B cell (primary cell): ENCODE results near the gene KLK6. TPM values are rescaled to one million over a fixed set of nuclear protein-coding genes. Genes with fewer than 3 reads are reported as not detected.

Experiments used
- ATAC-seq: fragments of 200-7000 bp; cut with Tn5 transposase; one replicate; pipeline ENCODE4 v1.10.0; 2021; ENCODE audit warnings: low read depth, mild to moderate bottlenecking, moderate number of reproducible peaks, moderate library complexity
- CTCF ChIA-PET: fragments of 350-600 bp; sonication (Branson Sonifier 250); formaldehyde crosslinking; loops from one replicate; lab custom pipeline; 2021; ENCODE audit warnings: antibody characterized with exemption, inconsistent platforms; lab: Charles Lee
- POLR2A ChIA-PET: fragments of 350-600 bp; sonication (Branson Sonifier 250); formaldehyde crosslinking; loops from one replicate; lab custom pipeline; 2021; ENCODE audit warnings: antibody characterized with exemption; lab: Charles Lee
- DNase-seq: peaks from one replicate; pipeline ENCODE4 v3.0.0; 2013
- H2AFZ ChIP-seq: 2 replicates; pipeline ENCODE4 v1.6.1; 2012; ENCODE audit warnings: mild to moderate bottlenecking, low read depth, low read length; ENCODE audit not compliant: insufficient read depth, poor library complexity, severe bottlenecking
- H3K27ac ChIP-seq, 2 donors: 1 replicate in 1 of 2; 2 replicates in 1 of 2; pipeline ENCODE4 v1.5.1; 2012 to 2013; ENCODE audit warnings: low read length in 2 of 2, mild to moderate bottlenecking in 2 of 2, moderate library complexity in 1 of 2
- H3K27me3 ChIP-seq, 4 experiments: fragments of 200-600 bp in 1 of 4; sonication (generic) in 1 of 4; replicated peaks in 1 of 4; 1 replicate in 2 of 4; 2 replicates in 2 of 4; pipeline versions ENCODE4 v1.6.1 to v1.7.0; 2013 to 2016; ENCODE audit warnings: low read length in 3 of 4, mild to moderate bottlenecking in 2 of 4, mixed read lengths in 1 of 4, moderate library complexity in 1 of 4; ENCODE audit not compliant: insufficient read depth in 4 of 4, control insufficient read depth in 3 of 4; ENCODE audit errors: control extremely low read depth in 1 of 4
- H3K36me3 ChIP-seq, 2 experiments: replicated peaks in 1 of 2; 1 replicate in 1 of 2; 2 replicates in 1 of 2; pipeline versions ENCODE4 v1.6.1 to v1.7.1; 2013; ENCODE audit warnings: low read length in 1 of 2; ENCODE audit not compliant: insufficient read depth in 2 of 2, control insufficient read depth in 1 of 2; ENCODE audit errors: control extremely low read depth in 1 of 2, extremely low read depth in 1 of 2
- H3K4me1 ChIP-seq, 2 donors: fragments of 200-600 bp in 1 of 2; sonication (generic) in 1 of 2; 1 replicate in 1 of 2; 2 replicates in 1 of 2; pipeline versions ENCODE4 v1.5.1 to v1.6.1; 2013 to 2017; ENCODE audit warnings: low read length in 2 of 2; ENCODE audit not compliant: control insufficient read depth in 2 of 2, insufficient read depth in 2 of 2
- H3K4me2 ChIP-seq: replicated peaks from 2 replicates; pipeline ENCODE3; 2012; ENCODE audit warnings: mild to moderate bottlenecking, low read depth, low read length; ENCODE audit not compliant: poor library complexity, severe bottlenecking
- H3K4me3 ChIP-seq, 5 experiments: fragments of 200-600 bp in 1 of 5; sonication (generic) in 1 of 5; 1 replicate in 3 of 5; 2 replicates in 2 of 5; pipeline versions ENCODE4 v1.5.1 to v1.7.0; 2011 to 2016; ENCODE audit warnings: low read length in 4 of 5, mild to moderate bottlenecking in 4 of 5, low read depth in 2 of 5, control low read depth in 1 of 5, moderate library complexity in 1 of 5; ENCODE audit not compliant: insufficient read depth in 1 of 5; ENCODE audit errors: control extremely low read depth in 1 of 5, extremely low read depth in 1 of 5
- H3K79me2 ChIP-seq: fragments of 200-600 bp; sonication (generic); one replicate; pipeline ENCODE4 v1.6.0; 2016; ENCODE audit warnings: low read length; ENCODE audit not compliant: control insufficient read depth, insufficient read depth
- H3K9ac ChIP-seq: fragments of 200-600 bp; sonication (generic); 2 replicates; pipeline ENCODE4 v1.6.1; 2017; ENCODE audit warnings: mild to moderate bottlenecking, low read length, moderate library complexity
- H3K9me3 ChIP-seq, 3 donors: one replicate each; pipeline versions ENCODE4 v1.6.1 to v1.7.1; 2013; ENCODE audit warnings: low read length in 2 of 3; ENCODE audit not compliant: control insufficient read depth in 2 of 3, insufficient read depth in 1 of 3; ENCODE audit errors: control extremely low read depth in 1 of 3
- H4K20me1 ChIP-seq: 2 replicates; pipeline ENCODE4 v1.6.0; 2012; ENCODE audit warnings: mild to moderate bottlenecking, low read length; ENCODE audit not compliant: insufficient read depth, control insufficient read depth, poor library complexity, severe bottlenecking
- H3K27ac Mint-ChIP-seq: one replicate; pipeline ENCODE4 v1.8.0; 2021; ENCODE audit warnings: mixed read lengths
- H3K27me3 Mint-ChIP-seq: one replicate; pipeline ENCODE4 v1.8.0; 2021; ENCODE audit warnings: mixed read lengths
- H3K4me1 Mint-ChIP-seq: one replicate; pipeline ENCODE4 v1.8.0; 2021; ENCODE audit warnings: mixed read lengths
- H3K4me3 Mint-ChIP-seq: one replicate; pipeline ENCODE4 v1.8.0; 2021; ENCODE audit warnings: mixed read lengths
- H3K9me3 Mint-ChIP-seq: one replicate; pipeline ENCODE4 v1.8.0; 2022; ENCODE audit warnings: mixed read lengths; ENCODE audit not compliant: insufficient read depth
- CTCF ChIP-seq: fragments of 200-600 bp; IDR thresholded peaks from one replicate; pipeline ENCODE4 v1.8.0; 2022; ENCODE audit warnings: antibody characterized with exemption, mild to moderate bottlenecking
- EZH2 ChIP-seq: IDR thresholded peaks from 2 replicates; pipeline ENCODE4 v1.6.1; 2012; ENCODE audit warnings: borderline replicate concordance, low read depth, mild to moderate bottlenecking, moderate library complexity, low read length; ENCODE audit not compliant: insufficient read depth, poor library complexity, severe bottlenecking
- WGBS: methylation state at CpG from one replicate; pipeline ENCODE4 v1.1.5; 2013; ENCODE audit warnings: missing lambda C conversion rate; ENCODE audit not compliant: insufficient coverage; 5-methylcytosine and 5-hydroxymethylcytosine counted together
- intact Hi-C: fragments of 100-400 bp; cut with micrococcal nuclease; formaldehyde crosslinking; loops from one replicate; pipeline ENCODE4 v1.10.0; 2022
- polyA plus RNA-seq: library from polyadenylated mRNA; depleted of rRNA; stranded (reverse); fragments of >200 nt; gene quantifications from 2 replicates; pipeline ENCODE4 v1.2.3, GENCODE V29; 2012
- total RNA-seq, 2 donors: library from RNA; stranded (reverse); fragments of 120-200 nt in 1 of 2; gene quantifications; 1 replicate in 1 of 2; 2 replicates in 1 of 2; pipeline versions ENCODE4 v1.2.3 to v1.2.4, GENCODE V29; 2013 to 2022

KLK6 gene
- total and polyA plus RNA-seq, 2 donors (not counting 1 experiment from before 2014, with no cell fraction given) = not detected

GRCh38 chr19:50978772-50979390 is 9.5 kb upstream of the KLK6 start:
- no peak overlapping the region for H2AFZ ChIP-seq
- no peak for TF ChIP-seq EZH2
- no peak for TF ChIP-seq CTCF

DNA sequence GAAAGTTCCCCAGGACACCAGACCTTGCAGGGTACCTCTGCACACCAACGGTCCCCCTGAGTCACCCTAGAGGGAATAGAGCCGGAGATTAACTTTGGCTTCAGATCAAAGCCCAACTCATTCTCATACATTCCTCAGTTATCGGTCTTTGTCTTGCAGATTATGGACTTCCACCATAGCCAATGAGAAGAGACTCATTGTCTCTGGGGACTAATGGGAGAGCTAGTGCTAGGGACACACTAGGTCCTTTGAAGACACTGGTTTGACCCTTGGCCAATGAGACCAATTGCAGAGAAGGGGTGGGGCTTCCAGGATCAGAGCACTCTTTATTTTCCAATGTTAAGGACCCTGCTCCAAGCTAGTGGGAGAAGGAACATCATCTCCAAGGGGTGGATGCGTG is 8.2 kb upstream of the KLK6 start:
- H3K27me3 ChIP-seq = peaks cover 0 to 16% (median 0%) of the 10 kb centered on the region in 4 experiments
- H3K4me1 ChIP-seq = no peaks in the 10 kb centered on the region
- no peaks in the 10 kb centered on the region for H3K79me2 ChIP-seq
- no peak overlapping the region for H3K4me3 Mint-ChIP-seq
- no peaks in the 10 kb centered on the region for H4K20me1 ChIP-seq
- POLR2A ChIA-PET = no interaction called here
- no peak overlapping the region for H3K9ac ChIP-seq
- H3K9me3 ChIP-seq = peaks cover 0 to 2% (median 0%) of the 10 kb centered on the region in 3 donors
- ATAC-seq (no peak), DNase-seq (no peak)
- 80% methylated on average over 2 of the region's 4 CpGs for WGBS
- H3K4me1 Mint-ChIP-seq = no peaks in the 10 kb centered on the region
- H3K27ac ChIP-seq = no peak overlapping the region
- no peak overlapping the region for H3K4me3 ChIP-seq
- no peak overlapping the region for H2AFZ ChIP-seq
- H3K9me3 Mint-ChIP-seq = no peaks in the 10 kb centered on the region
- H3K27me3 Mint-ChIP-seq = peaks cover 65% of the 10 kb centered on the region
- intact Hi-C loops = no loop called here
- CTCF ChIA-PET = no interaction called here
- no peak overlapping the region for H3K4me2 ChIP-seq
- H3K36me3 ChIP-seq = no peaks in the 10 kb centered on the region
- no peak overlapping the region for H3K27ac Mint-ChIP-seq
- TF ChIP-seq EZH2 (no peak), CTCF (no peak)

More at GRCh38 chr19:50978772-50979390, 9.5 kb upstream of the KLK6 start:
- no peak overlapping the region for H3K4me3 ChIP-seq
- intact Hi-C loops = no loop called here
- H3K4me2 ChIP-seq = no peak overlapping the region
- no peak overlapping the region for H3K27ac ChIP-seq
- H3K4me1 Mint-ChIP-seq = no peaks in the 10 kb centered on the region
- peaks cover 0 to 2% (median 0%) of the 10 kb centered on the region in 3 donors for H3K9me3 ChIP-seq
- DNase-seq = no peak
- POLR2A ChIA-PET = no interaction called here
- H3K4me3 Mint-ChIP-seq = no peak overlapping the region
- no peaks in the 10 kb centered on the region for H4K20me1 ChIP-seq
- H3K27ac Mint-ChIP-seq = no peak overlapping the region
- WGBS = 87% methylated on average over 3 of the region's 5 CpGs
- H3K36me3 ChIP-seq = no peaks in the 10 kb centered on the region
- H3K79me2 ChIP-seq = no peaks in the 10 kb centered on the region
- H3K27me3 Mint-ChIP-seq = peaks cover 60% of the 10 kb centered on the region
- H3K27me3 ChIP-seq = peaks cover 0 to 16% (median 0%) of the 10 kb centered on the region in 4 experiments
- H3K4me1 ChIP-seq = no peaks in the 10 kb centered on the region
- H3K9ac ChIP-seq = no peak overlapping the region
- no peaks in the 10 kb centered on the region for H3K9me3 Mint-ChIP-seq
- no peak for ATAC-seq
- CTCF ChIA-PET = no interaction called here
